HUES6 (cell line): Measurements from ENCODE around the gene ZBTB6.
A peak's percentile ranks its signal among the peaks of the same experiment; 100 is the strongest.

Source experiments
- H3K27ac ChIP-seq: 2 replicates; pipeline ENCODE4 v1.7.0; 2013; ENCODE audit warnings: low read depth, mild to moderate bottlenecking, low read length, inconsistent platforms
- H3K27me3 ChIP-seq: 2 replicates; pipeline ENCODE4 v1.6.1; 2013; ENCODE audit warnings: low read length; ENCODE audit not compliant: control insufficient read depth, insufficient read depth
- H3K36me3 ChIP-seq: 2 replicates; pipeline ENCODE4 v1.6.1; 2013; ENCODE audit warnings: low read length; ENCODE audit not compliant: control insufficient read depth, insufficient read depth
- H3K4me1 ChIP-seq: 2 replicates; pipeline ENCODE4 v1.6.1; 2013; ENCODE audit warnings: low read length; ENCODE audit not compliant: control insufficient read depth, insufficient read depth
- H3K4me3 ChIP-seq: 2 replicates; pipeline ENCODE4 v1.5.1; 2013; ENCODE audit warnings: low read depth, low read length
- H3K9ac ChIP-seq: one replicate; pipeline ENCODE4 v1.6.1; 2013; ENCODE audit warnings: mild to moderate bottlenecking, low read length
- H3K9me3 ChIP-seq: 2 replicates; pipeline ENCODE4 v1.6.1; 2013; ENCODE audit warnings: low read depth, low read length; ENCODE audit not compliant: control insufficient read depth, insufficient read depth

The ZBTB6 gene

DNA sequence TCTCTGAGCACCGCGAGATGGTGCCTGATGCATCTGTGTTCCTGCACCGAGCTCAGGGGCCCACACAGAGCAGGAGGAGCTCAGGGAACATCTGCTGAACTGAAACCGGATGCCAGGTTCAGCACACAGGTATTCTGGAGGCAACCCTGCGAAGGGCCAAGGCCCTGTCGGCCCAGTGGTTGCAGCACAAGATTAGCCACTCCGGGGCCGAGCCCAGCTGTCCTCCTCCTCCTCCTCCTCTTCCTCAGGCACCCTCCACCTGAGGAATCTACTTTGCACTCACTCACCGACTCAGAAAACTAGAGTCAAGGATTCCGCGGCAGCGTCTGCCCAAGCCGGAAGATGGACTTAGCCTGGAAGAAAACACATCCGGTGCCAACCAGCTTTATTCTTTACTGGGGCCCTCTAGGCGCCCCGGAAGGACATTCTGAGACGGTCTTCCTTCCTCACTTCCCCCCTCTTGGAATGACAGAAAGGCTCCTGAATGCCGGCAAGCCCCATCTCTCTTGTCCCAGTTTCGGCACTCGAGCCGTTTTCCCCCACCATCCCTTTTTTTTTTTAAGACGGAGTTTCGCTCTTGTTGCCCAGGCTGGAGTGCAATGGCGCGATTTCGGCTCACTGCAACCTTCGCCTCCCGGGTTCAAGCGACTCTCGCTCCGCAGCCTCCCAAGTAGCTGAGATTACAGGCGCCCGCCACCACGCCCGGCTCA lies at the start of gene ZBTB6:
ZBTB6 (minus strand) TSS at position 360 of the 710 bp plus-strand sequence. CDS start 1,251 bp downstream, outside the sequence.
- Histone ChIP-seq H3K27me3 (no peaks in the 10 kb centered on the region), H3K9ac (peak within 1 kb of the TSS; percentile 88), H3K4me1 (peaks cover 4% of the 10 kb centered on the region; the same call in 1 of the 2 replicates), H3K9me3 (no peaks in the 10 kb centered on the region), H3K36me3 (peaks cover 22% of the 10 kb centered on the region), H3K27ac (peak within 1 kb of the TSS; percentile 67), H3K4me3 (peak within 1 kb of the TSS; percentile 73)

DNA sequence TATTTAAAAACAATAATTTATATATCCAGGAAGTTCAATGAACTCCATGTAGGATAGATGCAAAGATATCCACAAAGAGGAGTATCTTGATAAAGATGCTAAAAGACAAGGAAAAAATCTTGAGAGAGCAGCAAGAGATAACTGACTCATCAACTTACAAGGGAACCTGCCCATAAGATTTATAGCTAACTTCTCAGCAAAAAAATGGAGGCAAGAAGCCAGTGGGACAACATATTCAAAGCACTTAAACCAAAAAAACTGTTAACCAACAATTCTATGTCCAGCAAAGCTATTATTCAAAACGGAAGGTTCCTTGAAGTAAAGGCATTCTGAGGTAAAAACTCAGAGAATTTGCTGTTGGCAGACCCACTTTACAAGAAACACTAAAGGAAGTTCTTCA lies 48.0 kb upstream of the ZBTB6 start:
- no peaks in the 10 kb centered on the region for H3K9me3 ChIP-seq
- H3K36me3 ChIP-seq = peaks cover 29% of the 10 kb centered on the region
- H3K4me3 ChIP-seq = no peak overlapping the region
- no peak overlapping the region for H3K9ac ChIP-seq
- no peak overlapping the region for H3K27ac ChIP-seq
- no peaks in the 10 kb centered on the region for H3K4me1 ChIP-seq
- no peaks in the 10 kb centered on the region for H3K27me3 ChIP-seq

- peaks cover 18% of the 10 kb centered on the region for H3K36me3 ChIP-seq
- H3K27ac ChIP-seq = no peak overlapping the region
- H3K4me3 ChIP-seq = no peak overlapping the region
- H3K9me3 ChIP-seq = no peaks in the 10 kb centered on the region
- H3K9ac ChIP-seq = no peak overlapping the region
- H3K4me1 ChIP-seq = peaks cover 4% of the 10 kb centered on the region; the same call in 1 of the 2 replicates
- H3K27me3 ChIP-seq = no peaks in the 10 kb centered on the region
Measured at GRCh38 chr9:122955961-122956360, 42.8 kb upstream of the ZBTB6 start.

GRCh38 chr9:122954253-122954691 lies 41.1 kb upstream of the ZBTB6 start:
- Histone ChIP-seq H3K9ac (no peak overlapping the region), H3K4me3 (no peak overlapping the region), H3K27ac (no peak overlapping the region), H3K27me3 (no peaks in the 10 kb centered on the region), H3K9me3 (no peaks in the 10 kb centered on the region), H3K36me3 (peaks cover 3% of the 10 kb centered on the region), H3K4me1 (peaks cover 14% of the 10 kb centered on the region; the same call in 1 of the 2 replicates)

DNA sequence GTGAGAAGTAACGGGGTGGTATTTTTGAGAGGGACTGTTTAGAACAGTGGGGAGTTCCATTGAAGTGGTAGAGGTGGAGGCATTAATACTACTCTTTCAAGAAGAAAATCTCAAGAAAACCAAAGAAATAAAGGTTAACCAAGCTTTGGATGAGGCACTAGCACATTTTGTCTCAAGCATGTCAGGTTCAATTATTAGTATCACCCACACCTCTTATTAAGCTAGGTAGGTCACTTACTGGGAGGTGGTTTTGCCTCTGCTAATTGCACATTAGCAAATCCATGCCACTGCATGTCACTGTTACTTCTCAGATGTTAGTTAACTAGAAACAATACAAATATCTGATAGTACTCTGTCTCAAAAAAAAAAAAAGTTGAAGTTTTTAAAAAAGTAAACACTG lies 37.9 kb upstream of the ZBTB6 start:
- H3K9me3 ChIP-seq = no peaks in the 10 kb centered on the region
- H3K4me3 ChIP-seq = no peak overlapping the region
- H3K27me3 ChIP-seq = no peaks in the 10 kb centered on the region
- H3K27ac ChIP-seq = no peak overlapping the region
- no peak overlapping the region for H3K9ac ChIP-seq
- H3K4me1 ChIP-seq = peaks cover 14% of the 10 kb centered on the region; the same call in 1 of the 2 replicates
- no peaks in the 10 kb centered on the region for H3K36me3 ChIP-seq

GRCh38 chr9:122950263-122950662 lies 37.1 kb upstream of the ZBTB6 start:
- Histone ChIP-seq H3K9ac (no peak overlapping the region), H3K27ac (no peak overlapping the region), H3K4me1 (peaks cover 14% of the 10 kb centered on the region; the same call in 1 of the 2 replicates), H3K36me3 (no peaks in the 10 kb centered on the region), H3K9me3 (no peaks in the 10 kb centered on the region), H3K27me3 (no peaks in the 10 kb centered on the region), H3K4me3 (no peak overlapping the region)

GRCh38 chr9:122949696-122950095 lies 36.6 kb upstream of the ZBTB6 start:
- H3K9me3 ChIP-seq = no peaks in the 10 kb centered on the region
- H3K9ac ChIP-seq = no peak overlapping the region
- H3K27ac ChIP-seq = no peak overlapping the region
- no peaks in the 10 kb centered on the region for H3K36me3 ChIP-seq
- H3K4me3 ChIP-seq = no peak overlapping the region
- peaks cover 14% of the 10 kb centered on the region; the same call in 1 of the 2 replicates for H3K4me1 ChIP-seq
- H3K27me3 ChIP-seq = no peaks in the 10 kb centered on the region

GRCh38 chr9:122948313-122948712 lies 35.2 kb upstream of the ZBTB6 start:
- no peak overlapping the region for H3K9ac ChIP-seq
- H3K27ac ChIP-seq = no peak overlapping the region
- H3K4me1 ChIP-seq = peaks cover 14% of the 10 kb centered on the region; the same call in 1 of the 2 replicates
- H3K4me3 ChIP-seq = no peak overlapping the region
- no peaks in the 10 kb centered on the region for H3K27me3 ChIP-seq
- H3K9me3 ChIP-seq = no peaks in the 10 kb centered on the region
- no peaks in the 10 kb centered on the region for H3K36me3 ChIP-seq

- Histone ChIP-seq H3K36me3 (no peaks in the 10 kb centered on the region), H3K9ac (no peak overlapping the region), H3K27me3 (no peaks in the 10 kb centered on the region), H3K9me3 (no peaks in the 10 kb centered on the region), H3K4me1 (peaks cover 12% of the 10 kb centered on the region; the same call in 1 of the 2 replicates), H3K4me3 (no peak overlapping the region), H3K27ac (no peak overlapping the region)
Measured at GRCh38 chr9:122946461-122947005, 33.4 kb upstream of the ZBTB6 start.

GRCh38 chr9:122944960-122945888 lies 32.1 kb upstream of the ZBTB6 start:
- no peak overlapping the region for H3K4me3 ChIP-seq
- H3K36me3 ChIP-seq = no peaks in the 10 kb centered on the region
- no peaks in the 10 kb centered on the region for H3K27me3 ChIP-seq
- no peak overlapping the region for H3K9ac ChIP-seq
- no peaks in the 10 kb centered on the region for H3K9me3 ChIP-seq
- peaks cover 8% of the 10 kb centered on the region for H3K4me1 ChIP-seq
- H3K27ac ChIP-seq = no peak overlapping the region; the same call in 1 of the 2 replicates
